ENCODE results near the gene MYRFL.

- TF ChIP-seq, protein P1, sequence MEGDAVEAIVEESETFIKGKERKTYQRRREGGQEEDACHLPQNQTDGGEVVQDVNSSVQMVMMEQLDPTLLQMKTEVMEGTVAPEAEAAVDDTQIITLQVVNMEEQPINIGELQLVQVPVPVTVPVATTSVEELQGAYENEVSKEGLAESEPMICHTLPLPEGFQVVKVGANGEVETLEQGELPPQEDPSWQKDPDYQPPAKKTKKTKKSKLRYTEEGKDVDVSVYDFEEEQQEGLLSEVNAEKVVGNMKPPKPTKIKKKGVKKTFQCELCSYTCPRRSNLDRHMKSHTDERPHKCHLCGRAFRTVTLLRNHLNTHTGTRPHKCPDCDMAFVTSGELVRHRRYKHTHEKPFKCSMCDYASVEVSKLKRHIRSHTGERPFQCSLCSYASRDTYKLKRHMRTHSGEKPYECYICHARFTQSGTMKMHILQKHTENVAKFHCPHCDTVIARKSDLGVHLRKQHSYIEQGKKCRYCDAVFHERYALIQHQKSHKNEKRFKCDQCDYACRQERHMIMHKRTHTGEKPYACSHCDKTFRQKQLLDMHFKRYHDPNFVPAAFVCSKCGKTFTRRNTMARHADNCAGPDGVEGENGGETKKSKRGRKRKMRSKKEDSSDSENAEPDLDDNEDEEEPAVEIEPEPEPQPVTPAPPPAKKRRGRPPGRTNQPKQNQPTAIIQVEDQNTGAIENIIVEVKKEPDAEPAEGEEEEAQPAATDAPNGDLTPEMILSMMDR (IDR thresholded peaks at IDR 0.05), result no peak
- TF ChIP-seq POLR2A (IDR thresholded peaks at IDR 0.05), result no peak
Observed at GRCh38 chr12:69828897-69829296, 3.9 kb downstream of the MYRFL start.
